HEK293 (cell line): Measurements from ENCODE around the gene OGFOD1.

Source experiments
- CTCF ChIA-PET: fragments of 350-600 bp; formaldehyde crosslinking; extraction: SDS; loops from one replicate; lab custom pipeline; 2021; ENCODE audit warnings: antibody characterized with exemption; lab: Yijun Ruan, JAX
- POLR2A ChIA-PET: fragments of 300-600 bp; formaldehyde crosslinking; extraction: SDS; loops from one replicate; lab custom pipeline; 2020; ENCODE audit warnings: antibody characterized with exemption, inconsistent platforms; lab: Yijun Ruan, JAX
- H3K27ac ChIP-seq: fragments of 200-500 bp; sonication (Bioruptor generic); 2 replicates; pipeline ENCODE4 v1.5.1; 2014; ENCODE audit warnings: low read depth, low read length, control low read depth, inconsistent platforms; ENCODE audit errors: extremely low read depth
- H3K36me3 ChIP-seq, 2 experiments: fragments of 200-500 bp in 1 of 2; sonication (Bioruptor generic) in 1 of 2; 1 replicate in 1 of 2; 2 replicates in 1 of 2; pipeline ENCODE4 v1.5.1; 2014 to 2017; ENCODE audit warnings: inconsistent platforms in 2 of 2, low read length in 2 of 2; ENCODE audit not compliant: control insufficient read depth in 2 of 2, insufficient read depth in 1 of 2
- H3K4me1 ChIP-seq: fragments of 200-500 bp; sonication (Bioruptor generic); 2 replicates; pipeline ENCODE4 v1.5.1; 2014; ENCODE audit warnings: mild to moderate bottlenecking, low read length, inconsistent platforms; ENCODE audit not compliant: control insufficient read depth, insufficient read depth
- H3K4me3 ChIP-seq: 2 replicates; pipeline ENCODE4 v1.5.1; 2011; ENCODE audit warnings: low read depth, mild to moderate bottlenecking, control low read depth, low read length, moderate library complexity
- H3K9me3 ChIP-seq: fragments of 200-500 bp; sonication (Bioruptor generic); 2 replicates; pipeline ENCODE4 v1.5.1; 2014; ENCODE audit warnings: low read depth, low read length, inconsistent platforms; ENCODE audit not compliant: control insufficient read depth, insufficient read depth
- GLI4 ChIP-seq: fragments of 450-650 bp; formaldehyde crosslinking; IDR thresholded peaks from 2 replicates; pipeline ENCODE4 v1.5.1; 2016; ENCODE audit warnings: missing biosample characterization, missing genetic modification characterization
- KLF1 ChIP-seq: fragments of 450-650 bp; formaldehyde crosslinking; IDR thresholded peaks from 2 replicates; pipeline ENCODE4 v1.5.1; 2016; ENCODE audit warnings: missing biosample characterization, missing genetic modification characterization
- OSR2 ChIP-seq: fragments of 450-650 bp; formaldehyde crosslinking; IDR thresholded peaks from 2 replicates; pipeline ENCODE4 v1.5.1; 2016; ENCODE audit warnings: missing biosample characterization, missing genetic modification characterization
- PATZ1 ChIP-seq: fragments of 450-650 bp; formaldehyde crosslinking; IDR thresholded peaks from 2 replicates; pipeline ENCODE4 v1.5.1; 2016; ENCODE audit warnings: missing biosample characterization, missing genetic modification characterization
- PRDM10 ChIP-seq: fragments of 450-650 bp; formaldehyde crosslinking; IDR thresholded peaks from 2 replicates; pipeline ENCODE4 v1.5.1; 2016; ENCODE audit warnings: missing biosample characterization, missing genetic modification characterization
- RBAK ChIP-seq: fragments of 450-650 bp; formaldehyde crosslinking; IDR thresholded peaks from 2 replicates; pipeline ENCODE4 v1.5.1; 2016; ENCODE audit warnings: missing biosample characterization, missing genetic modification characterization
- SCRT1 ChIP-seq: fragments of 450-650 bp; formaldehyde crosslinking; IDR thresholded peaks from 2 replicates; pipeline ENCODE4 v1.5.1; 2016; ENCODE audit warnings: missing biosample characterization, missing genetic modification characterization, borderline replicate concordance
- ZBTB1 ChIP-seq: fragments of 450-650 bp; formaldehyde crosslinking; IDR thresholded peaks from 2 replicates; pipeline ENCODE4 v1.5.1; 2016; ENCODE audit warnings: missing biosample characterization, missing genetic modification characterization
- ZNF394 ChIP-seq: fragments of 450-650 bp; formaldehyde crosslinking; IDR thresholded peaks from 2 replicates; pipeline ENCODE4 v1.5.1; 2016; ENCODE audit warnings: missing biosample characterization, missing genetic modification characterization, mild to moderate bottlenecking, moderate library complexity, borderline replicate concordance
- ZNF449 ChIP-seq: fragments of 450-650 bp; formaldehyde crosslinking; IDR thresholded peaks from 2 replicates; pipeline ENCODE4 v1.5.1; 2017; ENCODE audit warnings: missing biosample characterization, mild to moderate bottlenecking, missing genetic modification characterization, moderate library complexity
- ZNF473 ChIP-seq: fragments of 450-650 bp; formaldehyde crosslinking; IDR thresholded peaks from 2 replicates; pipeline ENCODE4 v1.5.1; 2017; ENCODE audit warnings: missing biosample characterization, missing genetic modification characterization
- ZNF501 ChIP-seq: fragments of 450-650 bp; formaldehyde crosslinking; IDR thresholded peaks from 2 replicates; pipeline ENCODE4 v1.5.1; 2016; ENCODE audit warnings: missing biosample characterization, missing genetic modification characterization
- ZNF510 ChIP-seq: fragments of 450-650 bp; formaldehyde crosslinking; IDR thresholded peaks from 2 replicates; pipeline ENCODE4 v1.5.1; 2018; ENCODE audit warnings: mild to moderate bottlenecking, missing genetic modification characterization, missing biosample characterization; ENCODE audit not compliant: insufficient replicate concordance
- ZNF768 ChIP-seq: fragments of 450-650 bp; formaldehyde crosslinking; IDR thresholded peaks from 2 replicates; pipeline ENCODE4 v1.5.1; 2018; ENCODE audit warnings: missing biosample characterization, mild to moderate bottlenecking, missing genetic modification characterization
- ZNF792 ChIP-seq: fragments of 450-650 bp; formaldehyde crosslinking; IDR thresholded peaks from 2 replicates; pipeline ENCODE4 v1.5.1; 2016; ENCODE audit warnings: missing biosample characterization, missing genetic modification characterization
- ZNF837 ChIP-seq: fragments of 450-650 bp; formaldehyde crosslinking; IDR thresholded peaks from 2 replicates; pipeline ENCODE4 v1.5.1; 2016; ENCODE audit warnings: missing biosample characterization, missing genetic modification characterization
- ZSCAN23 ChIP-seq: fragments of 450-650 bp; formaldehyde crosslinking; IDR thresholded peaks from 2 replicates; pipeline ENCODE4 v1.5.1; 2016; ENCODE audit warnings: missing biosample characterization, missing genetic modification characterization

OGFOD1 gene

GRCh38 chr16:56419740-56420548 lies 31.4 kb upstream of the OGFOD1 start (continued):
- TF ChIP-seq PATZ1 (tag by site-specific recombination) = no peak
- no peak for TF ChIP-seq ZNF768 (tag by site-specific recombination)
- TF ChIP-seq OSR2 = no peak
- peak; percentile 73 for TF ChIP-seq KLF1 (tag by site-specific recombination)
- no peak for TF ChIP-seq RBAK
- TF ChIP-seq ZNF501 (tag by site-specific recombination) = no peak
- 0 out of 2 replicates have a peak, but pooled peaks have one; percentile 27 for TF ChIP-seq SCRT1 (tag by site-specific recombination)
- no peak for TF ChIP-seq ZSCAN23 (tag by site-specific recombination)
- no peak for TF ChIP-seq ZNF510 (tag by site-specific recombination)
- no peak for TF ChIP-seq ZNF837 (tag by site-specific recombination)
- no peak for TF ChIP-seq ZNF449 (tag by site-specific recombination)
- TF ChIP-seq PRDM10 (tag by site-specific recombination) = peak; percentile 51
- TF ChIP-seq ZNF473 (tag by site-specific recombination) = no peak
- TF ChIP-seq ZBTB1 (tag by site-specific recombination) = no peak
- TF ChIP-seq, all 188 proteins: peak for 4

- H3K4me1 ChIP-seq = peaks cover 29% of the 10 kb centered on the region
- ChIA-PET POLR2A (interaction anchor here (1.1 kb wide), 1 partner anchor 38 kb away, joined by 3 read pairs; no protein-coding TSS in a partner anchor), CTCF (no interaction called here)
- no peaks in the 10 kb centered on the region for H3K9me3 ChIP-seq
- no peak overlapping the region for H3K27ac ChIP-seq
- no peak for TF ChIP-seq ZNF792 (tag by site-specific recombination)
- TF ChIP-seq GLI4 = no peak
- TF ChIP-seq ZNF394 (tag by site-specific recombination) = no peak
- no peak for TF ChIP-seq PATZ1 (tag by site-specific recombination)
- no peaks in the 10 kb centered on the region; a peak in 1 of 3 replicates for H3K36me3 ChIP-seq
- H3K4me3 ChIP-seq = no peak overlapping the region
Measured at GRCh38 chr16:56420613-56421012, 30.7 kb upstream of the OGFOD1 start.
